ENCODE measurements around the gene TAF1D. TPM values are rescaled to one million over a fixed set of nuclear protein-coding genes. Genes with fewer than 3 reads are reported as not detected.

TAF1D gene
- total RNA-seq, 4 donors from 2014 or later = 106 to 281 (median 127) TPM

DNA sequence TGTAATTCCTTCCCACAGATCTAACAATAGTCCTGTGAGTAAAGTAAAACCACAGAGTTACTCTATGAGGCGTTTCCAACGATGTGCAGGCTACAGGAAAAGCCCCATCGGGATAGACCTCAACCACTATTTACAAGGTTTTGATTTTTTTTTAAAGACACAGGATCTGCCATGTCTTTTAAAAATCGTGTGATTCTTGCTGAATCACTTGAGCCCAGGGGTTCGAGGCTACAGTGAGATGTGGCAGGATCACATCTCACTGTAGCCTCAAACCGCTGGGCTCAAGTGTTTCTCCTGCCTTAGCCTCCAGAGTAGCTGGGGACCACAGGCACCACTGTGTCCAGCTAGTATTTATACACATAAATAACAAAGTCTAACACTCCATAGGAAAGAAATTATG is 7.8 kb downstream of the TAF1D start:
- TF ChIP-seq CTCF (IDR thresholded peaks at IDR 0.05) = no peak
- no peak for DNase-seq (ENCODE audit: low spot score)
- ATAC-seq (ENCODE audit: low FRiP score) = no peak

- ATAC-seq (ENCODE audit: low FRiP score) = no peak
- DNase-seq (ENCODE audit: low spot score) = no peak
- no peak for TF ChIP-seq CTCF (IDR thresholded peaks at IDR 0.05)
These were observed 8.9 kb downstream of the TAF1D start for GRCh38 chr11:93732237-93732892.

DNA sequence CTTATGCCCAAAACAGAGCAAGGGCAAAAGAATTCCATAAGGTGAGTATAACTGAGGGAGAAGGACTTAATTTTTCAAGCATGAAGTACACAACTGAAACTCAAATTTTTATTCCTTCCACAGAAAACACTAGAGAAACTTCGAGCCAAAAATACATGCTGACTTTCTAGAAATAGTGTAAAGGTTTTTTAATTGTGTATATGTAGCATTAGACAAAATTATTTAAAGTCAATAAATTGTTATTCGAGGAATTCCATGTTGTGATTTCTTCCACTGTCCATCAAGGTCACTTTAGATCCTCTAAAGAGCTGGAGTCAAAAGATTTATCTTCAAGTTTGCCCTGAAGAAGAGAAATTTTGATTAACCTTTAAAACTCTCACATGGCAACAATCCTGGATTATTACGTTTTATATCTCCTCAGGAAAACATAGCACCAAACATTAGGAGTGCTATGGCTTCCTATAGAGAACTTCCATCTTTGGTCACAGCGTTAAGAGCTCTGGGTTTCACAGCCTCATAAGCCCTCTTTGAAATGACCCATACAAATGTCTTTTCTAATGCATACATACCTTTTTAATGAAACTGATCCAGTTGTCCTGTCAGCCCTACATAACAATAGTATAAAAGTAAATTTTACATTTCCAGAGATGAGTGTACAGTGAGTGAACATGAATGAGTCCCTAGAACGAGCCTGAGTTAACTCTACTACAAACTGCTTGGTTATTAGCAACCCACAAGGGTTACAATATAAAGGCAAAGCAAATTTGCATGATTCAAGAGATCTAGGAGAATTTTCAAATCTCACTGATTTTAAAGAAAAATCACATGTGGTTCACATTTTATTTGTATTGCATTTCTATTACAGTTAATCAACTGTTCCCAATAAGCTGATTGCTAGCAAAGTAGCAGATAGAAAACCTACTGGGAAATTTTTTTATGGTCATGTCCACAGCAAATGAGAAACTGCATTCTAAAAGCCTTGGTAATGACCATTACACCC is 10.9 kb downstream of the TAF1D start:
- ATAC-seq (ENCODE audit: low FRiP score) (no peak), DNase-seq (ENCODE audit: low spot score) (no peak)
- TF ChIP-seq CTCF (IDR thresholded peaks at IDR 0.05) = no peak

DNA sequence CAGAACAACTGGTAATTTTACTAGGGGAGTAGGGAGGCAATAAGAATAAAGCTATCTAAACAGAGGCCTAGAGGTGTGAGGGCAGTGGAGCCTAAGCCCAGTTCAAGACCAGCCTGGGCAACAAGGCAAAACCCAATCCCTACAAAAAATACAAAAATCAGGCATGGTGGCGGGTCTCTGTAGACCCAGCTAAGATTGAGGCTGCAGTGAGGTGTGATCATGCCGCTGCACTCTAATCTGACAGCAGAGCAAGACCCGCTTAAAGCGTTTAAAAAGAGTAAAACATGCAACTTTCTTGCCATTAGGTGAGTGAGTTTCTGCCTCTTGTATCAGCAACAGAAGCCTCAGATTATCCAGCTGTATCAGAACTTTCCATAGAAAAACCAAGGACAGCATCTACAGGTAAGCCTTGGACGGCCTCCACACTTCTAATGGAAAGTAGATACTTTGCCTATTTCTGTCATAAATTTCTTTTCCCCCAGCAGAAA is 12.1 kb downstream of the TAF1D start:
- no peak for ATAC-seq (ENCODE audit: low FRiP score)
- TF ChIP-seq CTCF (IDR thresholded peaks at IDR 0.05) = no peak
- DNase-seq (ENCODE audit: low spot score) = no peak

DNA sequence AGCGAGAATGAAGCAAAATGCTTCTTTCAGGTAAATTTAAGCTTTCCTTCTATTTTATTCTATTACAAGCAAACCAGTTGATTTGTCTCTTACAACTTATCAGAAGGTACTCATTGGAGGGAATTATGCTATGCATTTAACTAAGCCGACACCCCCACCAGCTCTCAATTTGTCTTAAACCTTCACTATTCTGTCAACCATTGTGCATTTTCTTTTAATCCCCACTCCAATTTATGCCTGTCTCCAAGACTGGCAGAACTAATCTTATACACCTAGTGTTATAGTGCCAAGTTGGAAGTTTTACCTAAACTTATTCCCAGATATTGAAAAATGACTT is 12.5 kb downstream of the TAF1D start:
- no peak for TF ChIP-seq CTCF (IDR thresholded peaks at IDR 0.05)
- ATAC-seq (ENCODE audit: low FRiP score) (no peak), DNase-seq (ENCODE audit: low spot score) (no peak)

DNA sequence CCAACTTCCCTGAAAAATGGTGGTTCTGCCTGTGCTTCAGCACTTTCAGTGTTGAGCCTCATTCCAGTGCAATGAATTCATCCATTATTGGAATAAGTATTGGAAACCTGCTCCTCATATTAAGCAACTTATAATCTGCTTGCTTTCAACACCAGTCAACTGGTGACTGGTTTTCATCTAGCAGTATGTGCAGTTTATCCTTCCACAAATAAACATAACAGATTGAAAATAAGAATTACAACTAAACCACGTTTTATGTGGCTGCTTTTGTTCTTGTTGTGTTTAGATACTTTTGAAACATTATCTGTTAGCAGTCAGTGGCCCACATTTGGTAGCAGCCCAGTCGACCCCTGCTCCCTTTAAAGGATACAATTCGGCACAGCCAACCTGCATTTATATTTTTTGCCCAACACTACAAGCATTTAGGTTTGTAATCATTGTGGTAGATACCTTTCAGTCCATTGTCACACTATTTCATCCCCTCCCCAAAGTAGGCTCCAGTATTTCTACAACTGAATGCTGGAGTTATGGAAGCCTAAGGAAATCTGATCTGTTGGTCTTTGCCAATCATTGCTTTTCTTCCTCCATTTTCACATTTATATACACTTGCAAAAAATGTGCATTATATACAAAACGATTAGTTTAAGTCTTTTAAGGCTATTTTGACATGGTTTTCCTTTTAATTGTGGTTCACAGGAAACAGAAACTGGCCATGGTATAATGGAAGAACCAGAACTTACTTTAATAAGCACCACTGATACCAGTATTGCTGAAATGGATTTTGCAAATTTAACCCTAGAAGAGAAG is 13.1 kb downstream of the TAF1D start:
- ATAC-seq (ENCODE audit: low FRiP score) = no peak

More for the DNA sequence above, 13.1 kb downstream of the TAF1D start:
- no peak for TF ChIP-seq CTCF (IDR thresholded peaks at IDR 0.05)
- DNase-seq (ENCODE audit: low spot score) = no peak

All from omental fat pad (tissue), 4 donors.